Cardiac muscle cell (in vitro differentiated cells and primary cell): Measurements from ENCODE around the gene SLC22A5. TPM values are rescaled to one million over a fixed set of nuclear protein-coding genes. Genes with fewer than 3 reads are reported as not detected.

Experiments
- DNase-seq, 2 donors: peaks; one replicate each; pipeline versions ENCODE4 v3.0.0 to v3.0.0-alpha.2; 2010 to 2017; ENCODE audit warnings: low read depth in 1 of 2, low spot score in 1 of 2
- H3K27ac ChIP-seq: fragments of 200-600 bp; sonication (generic); 2 replicates; pipeline ENCODE4 v1.5.1; 2016
- H3K27me3 ChIP-seq: fragments of 200-600 bp; sonication (generic); 2 replicates; pipeline ENCODE4 v1.6.0; 2016; ENCODE audit warnings: control low read depth
- H3K36me3 ChIP-seq: fragments of 200-600 bp; sonication (generic); 2 replicates; pipeline ENCODE4 v1.5.1; 2016; ENCODE audit warnings: control low read depth
- H3K4me1 ChIP-seq: fragments of 200-600 bp; sonication (generic); 2 replicates; pipeline ENCODE4 v1.8.1; 2017; ENCODE audit warnings: low read depth, mild to moderate bottlenecking, mixed run types
- H3K4me3 ChIP-seq: fragments of 200-600 bp; sonication (generic); 2 replicates; pipeline ENCODE4 v1.5.1; 2016; ENCODE audit warnings: mild to moderate bottlenecking
- H3K9me3 ChIP-seq: fragments of 200-600 bp; sonication (generic); 2 replicates; pipeline ENCODE4 v1.5.1; 2017; ENCODE audit warnings: low read depth, mild to moderate bottlenecking, control low read depth
- polyA plus RNA-seq: library from polyadenylated mRNA; unstranded; fragments of >200 nt; fragmentation: Nextera tagmentation; extraction: Ambion mirVana; gene quantifications from 2 replicates; pipeline ENCODE4 v1.2.1, GENCODE V29; 2016
- total RNA-seq: library from RNA; depleted of rRNA; stranded (reverse); fragments of >200 nt; gene quantifications from 2 replicates; pipeline ENCODE4 v1.2.3, GENCODE V29; 2016
- TF ChIP-seq, protein P1 (sequence below): IDR thresholded peaks from 2 replicates; pipeline ENCODE4 v1.5.1; 2012; ENCODE audit warnings: low read depth, mild to moderate bottlenecking, low read length

SLC22A5 gene
- total and polyA plus RNA-seq, 2 experiments from 2014 or later = 3.0 to 6.4 TPM

DNA sequence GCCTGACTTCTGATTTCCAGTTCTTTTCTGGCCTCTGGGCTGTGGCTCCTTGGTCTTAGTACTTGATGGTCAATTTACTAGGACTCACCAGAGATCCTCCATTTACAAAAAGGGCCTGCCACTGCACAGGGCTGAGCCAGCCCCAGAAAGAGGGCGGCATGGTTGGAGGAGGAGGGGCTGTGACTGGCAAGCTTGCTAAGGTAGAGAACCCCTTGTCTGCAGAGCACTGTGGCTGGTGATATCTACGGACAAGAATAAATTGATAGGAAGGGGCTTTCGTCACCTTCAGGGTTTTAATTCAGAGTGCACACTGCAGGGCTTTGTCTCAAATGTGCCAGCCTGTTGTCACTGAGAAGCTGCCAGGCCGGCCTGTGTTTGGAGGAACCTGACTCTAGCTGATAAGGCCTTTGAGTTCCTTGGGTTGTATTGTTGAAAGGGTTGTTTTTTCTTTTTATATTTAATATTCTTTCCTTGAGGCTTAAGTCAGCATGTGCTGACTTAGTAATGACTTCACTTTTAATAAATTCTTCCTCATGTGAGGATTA, 15.1 kb downstream of the SLC22A5 start:
- Histone ChIP-seq H3K4me3 (no peak overlapping the region), H3K27ac (no peak overlapping the region), H3K27me3 (no peaks in the 10 kb centered on the region), H3K9me3 (no peaks in the 10 kb centered on the region), H3K4me1 (peaks cover 23% of the 10 kb centered on the region), H3K36me3 (no peaks in the 10 kb centered on the region)
- no peak for DNase-seq
- TF ChIP-seq, protein P1, sequence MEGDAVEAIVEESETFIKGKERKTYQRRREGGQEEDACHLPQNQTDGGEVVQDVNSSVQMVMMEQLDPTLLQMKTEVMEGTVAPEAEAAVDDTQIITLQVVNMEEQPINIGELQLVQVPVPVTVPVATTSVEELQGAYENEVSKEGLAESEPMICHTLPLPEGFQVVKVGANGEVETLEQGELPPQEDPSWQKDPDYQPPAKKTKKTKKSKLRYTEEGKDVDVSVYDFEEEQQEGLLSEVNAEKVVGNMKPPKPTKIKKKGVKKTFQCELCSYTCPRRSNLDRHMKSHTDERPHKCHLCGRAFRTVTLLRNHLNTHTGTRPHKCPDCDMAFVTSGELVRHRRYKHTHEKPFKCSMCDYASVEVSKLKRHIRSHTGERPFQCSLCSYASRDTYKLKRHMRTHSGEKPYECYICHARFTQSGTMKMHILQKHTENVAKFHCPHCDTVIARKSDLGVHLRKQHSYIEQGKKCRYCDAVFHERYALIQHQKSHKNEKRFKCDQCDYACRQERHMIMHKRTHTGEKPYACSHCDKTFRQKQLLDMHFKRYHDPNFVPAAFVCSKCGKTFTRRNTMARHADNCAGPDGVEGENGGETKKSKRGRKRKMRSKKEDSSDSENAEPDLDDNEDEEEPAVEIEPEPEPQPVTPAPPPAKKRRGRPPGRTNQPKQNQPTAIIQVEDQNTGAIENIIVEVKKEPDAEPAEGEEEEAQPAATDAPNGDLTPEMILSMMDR = no peak

DNA sequence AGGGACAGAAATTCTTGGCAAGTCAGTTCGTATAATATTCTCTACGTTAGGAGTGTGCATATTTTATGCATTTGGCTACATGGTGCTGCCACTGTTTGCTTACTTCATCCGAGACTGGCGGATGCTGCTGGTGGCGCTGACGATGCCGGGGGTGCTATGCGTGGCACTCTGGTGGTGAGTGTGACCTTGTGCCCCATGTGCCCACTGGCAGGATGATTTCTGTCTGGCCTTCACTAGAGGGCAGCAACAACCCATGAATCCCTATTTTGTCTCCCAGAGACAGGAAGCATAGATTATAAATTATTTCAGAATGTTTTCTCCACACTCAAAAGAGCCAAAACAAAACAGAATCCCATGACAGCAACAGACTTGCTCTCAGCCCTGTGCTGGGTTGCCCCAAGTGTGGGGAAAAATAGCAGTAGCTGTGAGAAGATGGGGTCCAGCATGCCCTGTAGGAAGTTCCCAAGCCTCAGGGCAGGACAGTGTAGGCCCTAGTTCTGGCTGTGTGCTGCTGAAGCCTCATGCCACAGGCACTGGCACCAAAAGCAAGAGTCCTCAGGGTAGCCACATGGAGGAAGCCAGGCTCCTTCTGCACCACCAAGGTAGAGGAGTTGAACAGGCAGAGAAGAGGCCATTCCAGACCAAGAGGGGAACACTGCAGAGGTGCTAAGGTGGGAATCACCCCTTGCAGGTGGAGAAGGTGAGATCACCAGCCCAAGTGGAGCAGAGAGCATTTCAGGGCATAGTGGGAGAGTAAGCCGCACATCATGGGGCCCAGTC, 16.0 kb downstream of the SLC22A5 start:
- Histone ChIP-seq H3K36me3 (no peaks in the 10 kb centered on the region), H3K9me3 (no peaks in the 10 kb centered on the region), H3K4me3 (no peak overlapping the region), H3K27me3 (no peaks in the 10 kb centered on the region), H3K4me1 (peaks cover 27% of the 10 kb centered on the region), H3K27ac (no peak overlapping the region)
- peak; percentile 44 to 74 for DNase-seq
- TF ChIP-seq, protein P1 = peak; percentile 75

DNA sequence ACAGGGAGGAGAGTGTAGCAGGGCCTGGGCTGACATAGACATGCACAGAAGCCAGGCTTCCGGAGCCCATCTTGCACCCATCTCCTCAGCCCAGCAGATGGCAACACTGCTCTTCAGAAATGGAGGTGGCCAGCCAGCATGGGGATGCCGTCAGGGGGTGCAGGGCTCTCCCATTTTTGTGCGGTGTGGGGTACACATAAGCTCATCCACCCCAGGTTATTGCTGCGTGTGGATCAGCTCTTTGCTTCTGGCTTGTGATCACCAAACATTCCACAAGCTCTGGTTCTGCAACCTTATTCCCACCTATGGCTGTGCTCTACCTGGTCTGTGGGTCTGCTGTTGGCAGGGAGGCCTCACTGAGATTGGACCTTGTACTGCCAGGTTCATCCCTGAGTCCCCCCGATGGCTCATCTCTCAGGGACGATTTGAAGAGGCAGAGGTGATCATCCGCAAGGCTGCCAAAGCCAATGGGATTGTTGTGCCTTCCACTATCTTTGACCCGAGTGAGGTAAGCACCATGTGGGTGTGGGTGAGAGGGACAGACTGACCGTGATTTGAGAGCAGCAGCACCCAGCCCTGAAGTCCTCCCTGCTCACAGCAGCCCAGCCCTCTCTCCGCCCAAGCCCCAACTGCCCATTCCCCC, 17.3 kb downstream of the SLC22A5 start:
- Histone ChIP-seq H3K27ac (peak overlapping the region; percentile 80), H3K9me3 (no peaks in the 10 kb centered on the region)

DNA sequence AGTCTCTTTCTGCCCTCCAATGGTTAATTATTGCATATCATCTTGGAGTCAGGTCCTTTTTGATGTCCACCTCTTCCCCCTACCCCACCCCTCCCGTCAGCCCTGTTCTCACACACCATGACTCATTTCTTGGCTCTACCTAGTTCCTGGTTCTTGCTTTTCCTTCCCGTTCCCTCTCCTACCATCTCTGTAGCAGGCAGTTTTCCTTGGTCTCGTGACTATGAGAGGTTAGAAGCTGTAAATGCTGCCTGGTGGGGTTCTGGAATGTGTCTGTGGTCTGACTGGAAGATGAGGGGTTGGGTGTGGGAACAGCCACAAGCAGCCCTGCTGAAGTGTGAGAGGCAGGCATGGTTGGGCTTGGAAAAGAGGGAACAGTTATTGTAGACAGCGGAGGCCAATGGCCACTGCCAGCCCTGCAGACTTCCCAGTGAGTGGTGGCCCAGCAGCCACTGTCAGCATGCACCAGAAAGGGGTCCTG, 18.2 kb downstream of the SLC22A5 start:
- TF ChIP-seq, protein P1 = no peak
- peak; percentile 79 to 99 for DNase-seq
- Histone ChIP-seq H3K4me1 (peaks cover 29% of the 10 kb centered on the region), H3K27ac (peak overlapping the region; percentile 80), H3K9me3 (no peaks in the 10 kb centered on the region), H3K36me3 (no peaks in the 10 kb centered on the region), H3K4me3 (no peak overlapping the region), H3K27me3 (no peaks in the 10 kb centered on the region)

More for the DNA sequence above, 17.3 kb downstream of the SLC22A5 start:
- Histone ChIP-seq H3K36me3 (no peaks in the 10 kb centered on the region), H3K4me3 (no peak overlapping the region), H3K27me3 (no peaks in the 10 kb centered on the region), H3K4me1 (peaks cover 29% of the 10 kb centered on the region)
- TF ChIP-seq, protein P1 = peak; percentile 87
- peak; percentile 71 to 84 for DNase-seq

DNA sequence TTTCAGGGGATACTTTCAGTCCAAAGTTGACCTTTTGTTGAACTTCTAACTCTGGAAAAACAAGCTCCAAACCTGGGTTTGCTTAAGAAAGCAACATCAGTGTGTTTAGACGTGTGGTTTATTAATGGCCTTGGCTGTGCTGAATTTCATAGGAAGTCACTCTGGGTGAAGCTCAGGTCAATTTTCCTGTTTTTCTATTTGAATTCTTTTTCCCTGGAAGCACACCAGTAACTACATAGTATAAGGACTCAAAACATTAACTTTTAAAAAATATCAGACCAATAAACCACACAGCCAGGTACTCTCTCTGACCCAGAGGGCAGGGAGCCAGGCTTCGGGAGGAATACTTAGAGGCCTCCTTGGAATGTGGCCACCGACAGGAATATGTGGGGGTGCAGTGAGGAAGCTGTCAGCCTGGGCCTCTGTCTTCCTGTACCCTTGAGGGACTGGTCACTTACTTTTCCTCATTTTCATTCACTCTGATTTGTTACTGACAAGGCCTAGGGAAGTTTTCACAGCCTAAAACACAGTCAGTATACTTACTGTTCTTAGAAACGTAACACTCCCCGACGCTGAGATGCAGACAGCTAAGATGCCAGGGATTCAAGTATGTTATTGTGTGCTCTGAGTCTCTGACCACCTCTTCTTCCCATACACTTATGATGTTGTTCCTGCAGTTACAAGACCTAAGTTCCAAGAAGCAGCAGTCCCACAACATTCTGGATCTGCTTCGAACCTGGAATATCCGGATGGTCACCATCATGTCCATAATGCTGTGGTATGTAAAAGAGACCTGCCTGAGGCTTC, 18.9 kb downstream of the SLC22A5 start:
- Histone ChIP-seq H3K27ac (peak overlapping the region; percentile 80), H3K36me3 (no peaks in the 10 kb centered on the region), H3K4me3 (no peak overlapping the region), H3K27me3 (no peaks in the 10 kb centered on the region), H3K9me3 (no peaks in the 10 kb centered on the region), H3K4me1 (peaks cover 29% of the 10 kb centered on the region)
- DNase-seq = peak in 1 of 2 donors; percentile 57
- TF ChIP-seq, protein P1 = no peak
